HG02642 (cell line): ENCODE measurements around the gene DEFB128.
"Not testable (repeated sequence)": the region's sequence is repeated elsewhere in the genome, so short reads cannot be mapped to it uniquely, and the experiment has no call there.

Experiments used
- ATAC-seq: cut with Tn5 transposase; IDR thresholded peaks from one replicate; pipeline ENCODE4 v1.9.1; 2021; ENCODE audit warnings: mild to moderate bottlenecking; ENCODE audit not compliant: unreplicated experiment, poor library complexity

DEFB128 gene

DNA sequence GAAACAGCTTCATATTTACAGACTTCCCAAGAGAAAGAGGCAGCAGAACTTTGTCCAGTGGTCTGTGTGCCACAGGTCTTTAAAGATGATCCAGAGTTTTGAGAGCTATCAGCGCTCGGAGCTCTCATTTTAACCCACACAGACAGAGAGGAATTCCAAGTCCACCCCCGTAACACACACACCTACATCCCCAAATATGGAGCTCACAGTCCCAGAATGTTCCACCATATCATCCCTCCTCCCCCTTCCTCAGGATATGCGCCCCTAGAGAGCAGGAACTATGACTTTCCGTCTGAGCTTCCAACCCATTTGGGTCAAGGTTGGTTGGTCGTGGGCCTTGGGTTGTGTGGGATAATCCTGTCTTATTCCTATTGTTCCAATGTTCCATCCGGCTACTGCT, at the start of gene DEFB128:
Gene DEFB128 (minus strand): TSS at position 101 of the 400 bp plus-strand sequence. CDS start 88 bp downstream, at position 13.
- ATAC-seq: no peak

- no peak for ATAC-seq
Observed at GRCh38 chr20:237929-238328, 48.4 kb upstream of the DEFB128 start.

DNA sequence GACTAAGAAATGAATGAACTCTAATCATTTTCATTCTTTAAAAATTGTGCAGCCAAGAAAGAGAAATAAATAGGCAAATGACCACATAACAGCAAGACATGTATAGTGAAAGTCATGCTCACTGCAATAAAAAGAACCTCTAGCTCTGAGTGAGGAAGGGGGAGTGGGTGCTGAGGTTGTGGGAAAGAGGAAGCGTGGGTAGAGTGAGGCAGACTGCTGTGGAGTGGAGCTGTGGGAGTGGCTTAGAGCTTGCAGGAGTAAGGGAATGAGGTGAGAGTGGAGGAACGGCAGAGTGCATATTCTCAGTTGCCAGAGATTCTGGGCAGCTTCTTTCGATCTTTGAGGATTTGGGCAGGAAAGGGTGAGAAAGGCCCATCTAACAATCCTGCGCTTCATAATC, 48.0 kb upstream of the DEFB128 start:
- ATAC-seq: no peak

GRCh38 chr20:235891-236290, 46.4 kb upstream of the DEFB128 start:
- ATAC-seq: no peak

DNA sequence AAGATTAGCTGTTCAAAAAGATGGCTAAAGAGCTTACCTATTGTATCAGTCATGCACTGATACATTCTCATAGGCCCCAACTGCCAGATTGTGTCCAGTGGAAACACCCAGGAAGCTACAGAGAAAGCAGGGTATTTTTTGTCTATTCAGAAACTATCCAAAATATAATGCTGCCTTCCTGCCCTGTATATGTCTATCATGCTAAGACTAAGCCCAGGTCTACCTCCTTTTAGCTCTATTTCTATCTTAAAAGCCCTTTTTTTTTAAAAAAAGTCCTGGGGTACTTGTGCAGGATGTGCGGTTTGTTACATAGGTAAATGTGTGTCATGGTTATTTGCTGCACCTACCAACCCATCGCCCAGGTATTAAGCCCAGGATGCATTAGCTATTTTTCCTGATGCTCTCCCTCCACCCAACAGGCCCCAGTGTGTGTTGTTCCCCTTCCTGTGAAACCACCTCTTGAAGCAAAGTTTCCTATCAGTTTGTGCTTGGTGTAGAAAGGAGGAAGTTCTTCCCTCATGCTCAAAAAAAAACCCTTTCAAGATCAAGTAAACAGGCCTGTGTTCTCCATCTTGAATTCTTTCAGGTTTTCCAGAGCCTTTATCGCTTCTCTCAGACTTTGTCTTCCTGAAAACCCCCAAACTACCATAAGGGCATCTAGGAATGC, 38.1 kb upstream of the DEFB128 start:
- ATAC-seq: no peak

- no peak for ATAC-seq
Observed at GRCh38 chr20:226958-227357, 37.4 kb upstream of the DEFB128 start, which contains the start of gene DEFB129. Gene DEFB129 (plus strand): TSS chr20:227258. CDS start chr20:227289, 31 bp downstream.

DNA sequence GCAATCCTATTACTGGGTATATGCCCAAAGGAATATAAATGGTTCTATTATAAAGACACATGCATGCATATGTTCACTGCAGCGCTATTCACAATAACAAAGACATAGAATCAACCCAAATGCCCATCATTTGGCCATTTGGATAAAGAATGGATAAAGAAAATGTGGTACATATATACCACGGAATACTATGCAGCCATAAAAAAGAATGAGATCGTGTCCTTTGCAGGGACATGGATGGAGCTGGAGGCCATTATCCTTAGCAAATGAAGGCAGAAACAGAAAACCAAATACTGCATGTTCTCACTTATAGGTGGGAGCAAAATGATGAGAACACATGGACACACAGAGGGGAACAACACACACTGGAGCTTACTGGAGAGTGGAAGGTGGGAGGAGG, 36.4 kb upstream of the DEFB128 start:
- not testable (repeated sequence) for ATAC-seq

DNA sequence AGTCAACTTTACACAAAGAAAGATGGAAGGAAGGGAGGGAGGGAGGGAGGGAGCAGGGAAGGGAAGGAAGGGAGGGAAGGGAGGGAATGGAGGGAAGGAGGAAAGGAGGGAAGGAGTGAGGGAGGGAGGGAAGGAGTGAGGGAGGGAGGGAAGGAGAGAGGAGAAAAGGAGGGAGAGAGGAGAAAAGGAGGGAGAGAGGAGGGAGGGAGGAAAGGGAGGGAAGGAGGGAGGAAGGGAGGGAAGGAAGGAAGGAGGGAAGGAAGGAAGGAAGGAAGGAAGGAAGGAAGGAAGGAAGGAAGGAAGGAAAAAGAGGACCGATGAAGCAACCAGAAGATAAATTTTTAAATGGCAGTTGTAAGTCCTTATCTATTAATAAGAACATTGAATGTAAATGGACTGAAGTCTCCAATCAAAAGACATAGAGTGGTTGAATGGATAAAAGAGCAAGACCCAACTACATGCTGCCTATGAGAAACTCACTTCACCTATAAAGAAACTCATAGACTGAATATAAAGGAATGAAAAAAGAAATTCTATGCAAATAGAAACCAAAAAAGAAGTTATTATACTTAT, 31.8 kb upstream of the DEFB128 start:
- ATAC-seq: no peak

DNA sequence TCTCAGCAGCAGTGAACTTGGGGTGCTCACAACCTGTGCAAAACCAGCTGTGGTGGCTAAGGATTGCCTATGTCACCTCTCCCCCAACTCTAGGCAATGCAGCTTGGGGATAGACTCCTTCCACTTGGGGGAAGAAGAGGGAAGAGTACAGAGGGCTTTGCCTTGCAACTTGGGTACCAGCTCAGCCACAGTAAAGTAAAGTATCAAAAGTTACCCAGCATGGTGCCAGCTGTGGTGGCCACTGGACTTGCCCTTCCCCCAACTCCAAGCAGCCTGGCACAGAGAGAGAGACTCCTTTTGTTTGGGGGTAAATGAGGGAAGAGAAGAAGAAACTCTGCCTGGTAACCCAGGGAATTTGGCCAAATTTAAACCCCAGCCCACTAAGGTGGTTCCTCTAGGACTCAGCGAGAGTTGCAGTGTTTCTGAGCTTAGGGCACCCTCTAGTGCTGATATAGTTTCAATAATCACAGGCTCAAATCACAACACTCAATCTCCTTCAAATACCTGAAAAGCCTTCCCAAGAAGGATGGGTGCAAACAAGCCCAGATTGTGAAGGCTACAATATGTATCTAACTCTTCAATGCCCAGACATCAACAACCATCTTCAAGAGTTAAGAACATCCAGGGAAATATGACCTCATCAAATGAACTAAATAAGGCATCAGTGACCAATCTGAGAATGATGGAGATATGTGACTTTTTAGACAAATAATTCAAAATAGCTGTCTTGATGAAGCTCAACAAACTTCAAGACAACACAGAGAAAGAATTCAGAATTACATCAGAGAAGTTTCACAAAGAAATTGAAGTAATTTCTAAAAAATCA, 30.0 kb upstream of the DEFB128 start:
- no peak for ATAC-seq

DNA sequence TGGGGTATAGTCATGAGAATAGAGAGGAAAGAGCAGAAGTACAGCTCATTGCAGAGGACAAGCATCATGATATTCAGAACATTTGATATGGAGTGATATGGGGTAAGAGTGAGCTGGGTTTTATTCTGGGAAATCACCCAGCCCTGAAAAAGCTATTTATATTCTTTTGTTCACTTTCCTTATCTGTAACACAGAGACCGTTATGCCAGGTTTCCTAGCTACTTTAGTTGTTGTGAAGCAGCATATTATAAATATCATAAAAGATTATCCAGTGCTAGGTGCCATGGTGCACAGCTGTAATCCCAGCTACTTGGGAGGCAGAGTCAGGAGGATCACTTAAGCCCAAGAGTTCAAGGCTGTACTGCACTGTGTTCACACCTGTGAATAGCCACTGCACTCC, 27.8 kb upstream of the DEFB128 start:
- ATAC-seq: no peak

DNA sequence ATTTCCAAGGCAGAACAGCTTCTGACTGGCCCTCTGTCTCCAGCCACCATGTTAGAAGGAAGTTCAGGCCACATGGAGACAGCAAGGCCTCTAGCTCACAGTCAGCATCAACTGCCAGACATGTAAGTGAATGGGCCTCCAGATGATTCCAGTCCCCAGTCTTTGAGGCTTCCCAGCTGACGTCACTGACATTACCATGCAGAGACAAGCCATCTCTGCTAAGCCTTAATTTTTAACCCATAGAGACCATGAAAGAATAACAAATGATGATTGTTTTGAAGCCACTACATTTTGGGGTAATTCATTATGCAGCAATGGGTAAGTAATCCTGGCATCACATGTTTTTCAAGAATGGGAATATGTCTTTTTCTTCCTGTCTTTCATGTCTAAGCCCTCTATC, 26.3 kb upstream of the DEFB128 start:
- no peak for ATAC-seq

GRCh38 chr20:214383-214782, 24.9 kb upstream of the DEFB128 start:
- no peak for ATAC-seq

DNA sequence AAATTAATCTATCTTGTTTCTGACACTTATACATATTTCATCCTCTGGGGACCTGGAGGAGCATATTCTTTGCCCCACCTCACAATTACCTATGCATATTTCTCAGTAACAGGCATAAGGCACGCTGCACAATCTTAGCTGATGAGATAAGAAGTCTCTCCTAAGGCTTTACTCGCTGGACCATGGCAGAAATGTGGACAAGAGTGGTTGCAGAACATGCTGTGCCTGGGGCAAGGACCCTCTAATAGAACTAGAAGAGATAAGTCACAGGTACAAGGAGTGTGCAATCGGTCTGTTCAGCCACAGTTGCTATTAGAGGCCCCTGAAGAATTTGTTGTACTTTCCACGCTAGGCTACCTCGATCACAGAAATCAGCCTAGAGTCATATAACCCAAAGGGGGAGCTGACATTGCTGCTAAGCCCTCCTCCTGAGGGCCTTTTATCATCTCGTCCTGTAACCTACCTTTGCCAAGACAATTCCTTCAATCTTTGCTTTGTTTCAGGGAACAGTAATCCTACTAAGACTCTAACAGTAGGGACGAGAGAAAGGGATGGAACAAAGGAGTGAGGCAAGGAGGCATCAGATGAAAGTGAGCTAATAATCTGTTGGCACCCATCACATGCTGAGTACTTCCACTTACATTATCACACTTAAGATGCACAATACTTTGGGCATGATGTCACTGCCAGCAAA, 21.4 kb upstream of the DEFB128 start:
- no peak for ATAC-seq

DNA sequence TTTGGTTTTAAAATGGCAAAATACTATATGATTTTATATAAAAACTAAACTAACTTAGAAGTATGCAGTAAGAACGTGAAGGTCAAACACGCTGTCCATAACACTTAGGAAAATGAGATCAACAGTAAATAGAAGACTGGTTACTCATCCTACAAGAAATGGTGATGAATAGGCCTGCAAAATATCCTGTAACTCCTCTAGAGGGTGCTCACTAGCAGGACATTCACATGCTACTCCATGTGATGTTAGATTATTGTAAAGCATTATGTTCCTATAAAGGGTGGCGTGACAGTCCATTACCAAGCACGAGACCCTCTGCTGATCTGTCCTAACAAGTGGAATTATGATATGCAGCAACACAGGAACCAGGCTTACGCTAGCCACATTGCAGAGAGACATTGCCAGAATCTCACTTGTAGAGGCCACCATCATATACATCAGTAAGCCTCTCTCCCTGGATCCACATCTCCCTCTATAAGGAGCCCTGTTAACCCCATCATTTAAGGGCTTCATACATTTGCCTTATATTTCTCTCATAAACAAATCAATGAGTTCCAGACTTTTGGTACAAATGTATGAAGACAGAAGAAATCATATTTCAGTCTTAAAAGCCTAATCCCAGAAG, 19.5 kb upstream of the DEFB128 start:
- no peak for ATAC-seq

- not testable (repeated sequence) for ATAC-seq
Observed at GRCh38 chr20:203630-204029, 14.1 kb upstream of the DEFB128 start.

GRCh38 chr20:199996-200395, 10.5 kb upstream of the DEFB128 start:
- no peak for ATAC-seq

- no peak for ATAC-seq
Observed at GRCh38 chr20:198225-198624, 8.7 kb upstream of the DEFB128 start.

DNA sequence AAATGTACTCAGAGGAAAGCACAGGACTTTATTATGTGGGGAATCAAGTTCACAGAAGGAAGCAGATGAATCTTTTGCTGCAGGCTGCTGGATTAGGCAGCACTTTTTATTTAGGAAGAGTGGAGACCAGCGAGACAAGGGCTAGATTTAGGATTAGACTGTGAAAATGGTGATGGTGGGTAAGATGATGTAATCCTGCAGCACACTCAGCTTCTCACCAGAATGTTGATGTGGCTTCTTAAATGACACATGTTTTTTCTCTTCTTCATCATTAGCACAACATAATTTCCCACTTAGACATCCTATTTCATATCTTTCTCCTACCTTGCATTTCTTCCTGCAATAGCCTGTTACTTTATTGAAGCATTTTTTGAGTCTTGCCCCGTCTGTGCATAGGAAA, 1.8 kb downstream of the DEFB128 start:
- no peak for ATAC-seq

GRCh38 chr20:184288-184687, 5.2 kb downstream of the DEFB128 start:
- no peak for ATAC-seq

DNA sequence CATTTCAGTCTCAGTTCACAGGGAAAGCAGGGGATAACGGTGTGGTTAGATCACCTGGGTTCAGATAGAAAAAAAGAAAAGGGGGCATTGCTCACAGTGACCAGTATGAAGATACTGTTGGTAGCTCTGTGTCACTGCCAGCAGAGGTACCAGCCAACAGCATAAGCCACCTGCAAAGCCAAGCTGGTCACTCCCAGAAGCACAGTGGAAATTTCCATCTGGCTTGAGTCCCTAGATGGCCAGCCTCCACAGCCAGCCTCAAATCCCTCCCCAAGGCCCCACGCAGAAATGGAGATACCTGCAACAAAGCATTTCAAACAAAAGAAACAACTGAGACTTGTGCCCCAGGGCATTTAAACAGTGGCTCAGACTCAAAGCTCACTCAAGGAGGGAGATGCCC, 20.6 kb downstream of the DEFB128 start:
- ATAC-seq: no peak
